ENCODE results near the gene MUC20.

DNA sequence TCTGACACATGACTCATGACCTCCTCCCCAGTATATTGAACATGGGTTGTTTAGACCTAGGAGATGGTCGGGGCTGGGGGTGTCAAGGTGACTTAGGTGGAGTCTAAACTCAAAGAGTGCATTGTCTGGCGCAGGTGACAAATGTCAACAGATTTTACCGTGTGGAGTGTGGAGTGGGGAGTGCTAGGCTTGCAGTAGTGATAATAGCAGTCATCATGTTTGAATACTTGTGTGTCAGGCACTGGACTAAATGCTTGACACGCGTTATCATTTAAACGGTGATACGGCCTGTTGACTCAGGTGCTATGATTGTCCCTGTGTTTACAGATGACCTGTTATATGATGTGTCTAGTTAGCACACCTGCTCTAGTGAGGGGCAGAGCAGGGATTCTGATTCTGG lies 30.8 kb downstream of the MUC20 start:
- TF ChIP-seq, protein P1, sequence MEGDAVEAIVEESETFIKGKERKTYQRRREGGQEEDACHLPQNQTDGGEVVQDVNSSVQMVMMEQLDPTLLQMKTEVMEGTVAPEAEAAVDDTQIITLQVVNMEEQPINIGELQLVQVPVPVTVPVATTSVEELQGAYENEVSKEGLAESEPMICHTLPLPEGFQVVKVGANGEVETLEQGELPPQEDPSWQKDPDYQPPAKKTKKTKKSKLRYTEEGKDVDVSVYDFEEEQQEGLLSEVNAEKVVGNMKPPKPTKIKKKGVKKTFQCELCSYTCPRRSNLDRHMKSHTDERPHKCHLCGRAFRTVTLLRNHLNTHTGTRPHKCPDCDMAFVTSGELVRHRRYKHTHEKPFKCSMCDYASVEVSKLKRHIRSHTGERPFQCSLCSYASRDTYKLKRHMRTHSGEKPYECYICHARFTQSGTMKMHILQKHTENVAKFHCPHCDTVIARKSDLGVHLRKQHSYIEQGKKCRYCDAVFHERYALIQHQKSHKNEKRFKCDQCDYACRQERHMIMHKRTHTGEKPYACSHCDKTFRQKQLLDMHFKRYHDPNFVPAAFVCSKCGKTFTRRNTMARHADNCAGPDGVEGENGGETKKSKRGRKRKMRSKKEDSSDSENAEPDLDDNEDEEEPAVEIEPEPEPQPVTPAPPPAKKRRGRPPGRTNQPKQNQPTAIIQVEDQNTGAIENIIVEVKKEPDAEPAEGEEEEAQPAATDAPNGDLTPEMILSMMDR (conservative IDR thresholded peaks at IDR 0.05; ENCODE audit: low read depth in 2 of 2), result no peak
- TF ChIP-seq ZNF331 (CRISPR knock-in tag; IDR thresholded peaks at IDR 0.05; ENCODE audit: low read depth) (no peak), JUNB (IDR thresholded peaks at IDR 0.05; ENCODE audit: unreplicated experiment) (no peak), POLR2AphosphoS5 (IDR thresholded peaks at IDR 0.05; ENCODE audit: low read depth) (no peak), REST (IDR thresholded peaks at IDR 0.05; ENCODE audit: unreplicated experiment) (no peak), NANOG (IDR thresholded peaks at IDR 0.05; ENCODE audit: borderline replicate concordance) (no peak), EZH2 (IDR thresholded peaks at IDR 0.05; ENCODE audit: low read depth, unreplicated experiment) (no peak), ETS1 (IDR thresholded peaks at IDR 0.05) (no peak), EZH2phosphoT487 (IDR thresholded peaks at IDR 0.05; ENCODE audit: unreplicated experiment) (no peak), STAT1 (IDR thresholded peaks at IDR 0.05; ENCODE audit: unreplicated experiment) (no peak), ZNF114 (CRISPR knock-in tag; IDR thresholded peaks at IDR 0.05) (no peak), CREB1 (CRISPR knock-in tag; IDR thresholded peaks at IDR 0.05; ENCODE audit: low read depth) (no peak)
- TF ChIP-seq, protein P2, sequence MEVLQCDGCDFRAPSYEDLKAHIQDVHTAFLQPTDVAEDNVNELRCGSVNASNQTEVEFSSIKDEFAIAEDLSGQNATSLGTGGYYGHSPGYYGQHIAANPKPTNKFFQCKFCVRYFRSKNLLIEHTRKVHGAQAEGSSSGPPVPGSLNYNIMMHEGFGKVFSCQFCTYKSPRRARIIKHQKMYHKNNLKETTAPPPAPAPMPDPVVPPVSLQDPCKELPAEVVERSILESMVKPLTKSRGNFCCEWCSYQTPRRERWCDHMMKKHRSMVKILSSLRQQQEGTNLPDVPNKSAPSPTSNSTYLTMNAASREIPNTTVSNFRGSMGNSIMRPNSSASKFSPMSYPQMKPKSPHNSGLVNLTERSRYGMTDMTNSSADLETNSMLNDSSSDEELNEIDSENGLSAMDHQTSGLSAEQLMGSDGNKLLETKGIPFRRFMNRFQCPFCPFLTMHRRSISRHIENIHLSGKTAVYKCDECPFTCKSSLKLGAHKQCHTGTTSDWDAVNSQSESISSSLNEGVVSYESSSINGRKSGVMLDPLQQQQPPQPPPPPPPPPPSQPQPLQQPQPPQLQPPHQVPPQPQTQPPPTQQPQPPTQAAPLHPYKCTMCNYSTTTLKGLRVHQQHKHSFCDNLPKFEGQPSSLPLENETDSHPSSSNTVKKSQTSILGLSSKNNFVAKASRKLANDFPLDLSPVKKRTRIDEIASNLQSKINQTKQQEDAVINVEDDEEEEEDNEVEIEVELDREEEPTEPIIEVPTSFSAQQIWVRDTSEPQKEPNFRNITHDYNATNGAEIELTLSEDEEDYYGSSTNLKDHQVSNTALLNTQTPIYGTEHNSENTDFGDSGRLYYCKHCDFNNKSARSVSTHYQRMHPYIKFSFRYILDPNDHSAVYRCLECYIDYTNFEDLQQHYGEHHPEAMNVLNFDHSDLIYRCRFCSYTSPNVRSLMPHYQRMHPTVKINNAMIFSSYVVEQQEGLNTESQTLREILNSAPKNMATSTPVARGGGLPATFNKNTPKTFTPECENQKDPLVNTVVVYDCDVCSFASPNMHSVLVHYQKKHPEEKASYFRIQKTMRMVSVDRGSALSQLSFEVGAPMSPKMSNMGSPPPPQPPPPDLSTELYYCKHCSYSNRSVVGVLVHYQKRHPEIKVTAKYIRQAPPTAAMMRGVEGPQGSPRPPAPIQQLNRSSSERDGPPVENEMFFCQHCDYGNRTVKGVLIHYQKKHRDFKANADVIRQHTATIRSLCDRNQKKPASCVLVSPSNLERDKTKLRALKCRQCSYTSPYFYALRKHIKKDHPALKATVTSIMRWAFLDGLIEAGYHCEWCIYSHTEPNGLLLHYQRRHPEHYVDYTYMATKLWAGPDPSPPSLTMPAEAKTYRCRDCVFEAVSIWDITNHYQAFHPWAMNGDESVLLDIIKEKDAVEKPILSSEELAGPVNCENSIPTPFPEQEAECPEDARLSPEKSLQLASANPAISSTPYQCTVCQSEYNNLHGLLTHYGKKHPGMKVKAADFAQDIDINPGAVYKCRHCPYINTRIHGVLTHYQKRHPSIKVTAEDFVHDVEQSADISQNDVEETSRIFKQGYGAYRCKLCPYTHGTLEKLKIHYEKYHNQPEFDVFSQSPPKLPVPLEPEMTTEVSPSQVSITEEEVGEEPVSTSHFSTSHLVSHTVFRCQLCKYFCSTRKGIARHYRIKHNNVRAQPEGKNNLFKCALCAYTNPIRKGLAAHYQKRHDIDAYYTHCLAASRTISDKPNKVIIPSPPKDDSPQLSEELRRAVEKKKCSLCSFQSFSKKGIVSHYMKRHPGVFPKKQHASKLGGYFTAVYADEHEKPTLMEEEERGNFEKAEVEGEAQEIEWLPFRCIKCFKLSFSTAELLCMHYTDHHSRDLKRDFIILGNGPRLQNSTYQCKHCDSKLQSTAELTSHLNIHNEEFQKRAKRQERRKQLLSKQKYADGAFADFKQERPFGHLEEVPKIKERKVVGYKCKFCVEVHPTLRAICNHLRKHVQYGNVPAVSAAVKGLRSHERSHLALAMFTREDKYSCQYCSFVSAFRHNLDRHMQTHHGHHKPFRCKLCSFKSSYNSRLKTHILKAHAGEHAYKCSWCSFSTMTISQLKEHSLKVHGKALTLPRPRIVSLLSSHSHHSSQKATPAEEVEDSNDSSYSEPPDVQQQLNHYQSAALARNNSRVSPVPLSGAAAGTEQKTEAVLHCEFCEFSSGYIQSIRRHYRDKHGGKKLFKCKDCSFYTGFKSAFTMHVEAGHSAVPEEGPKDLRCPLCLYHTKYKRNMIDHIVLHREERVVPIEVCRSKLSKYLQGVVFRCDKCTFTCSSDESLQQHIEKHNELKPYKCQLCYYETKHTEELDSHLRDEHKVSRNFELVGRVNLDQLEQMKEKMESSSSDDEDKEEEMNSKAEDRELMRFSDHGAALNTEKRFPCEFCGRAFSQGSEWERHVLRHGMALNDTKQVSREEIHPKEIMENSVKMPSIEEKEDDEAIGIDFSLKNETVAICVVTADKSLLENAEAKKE (CRISPR knock-in tag; IDR thresholded peaks at IDR 0.05), result no peak
